Gastrocnemius medialis (tissue), 4 donors: Measurements from ENCODE around the gene PTP4A1. TPM values are rescaled to one million over a fixed set of nuclear protein-coding genes. Genes with fewer than 3 reads are reported as not detected.
A peak's percentile ranks its signal among the peaks of the same experiment; 100 is the strongest.

Experiments used
- ATAC-seq, 2 donors: fragments of 150-250 bp; one replicate each; pipeline ENCODE4 v1.9.1; 2016
- DNase-seq, 2 donors: peaks; one replicate each; pipeline ENCODE4 v3.0.0-alpha.2; 2019
- H3K27ac ChIP-seq, 4 donors: fragments of 200-600 bp; sonication (generic); 1 replicate in 1 of 4; 2 replicates in 3 of 4; pipeline ENCODE4 v1.5.1; 2016 to 2018; ENCODE audit warnings: mild to moderate bottlenecking in 2 of 4, moderate library complexity in 1 of 4
- H3K27me3 ChIP-seq, 3 donors: fragments of 200-600 bp; sonication (generic) in 2 of 3; 1 replicate in 1 of 3; 2 replicates in 2 of 3; pipeline versions ENCODE4 v1.5.1 to v1.6.0; 2016 to 2019; ENCODE audit warnings: mild to moderate bottlenecking in 1 of 3, moderate library complexity in 1 of 3
- H3K36me3 ChIP-seq, 2 donors: fragments of 200-600 bp; sonication (generic) in 1 of 2; one replicate each; pipeline ENCODE4 v1.5.1; 2017 to 2018
- H3K4me1 ChIP-seq, 2 donors: fragments of 200-600 bp; sonication (generic) in 1 of 2; one replicate each; pipeline ENCODE4 v1.5.1; 2016 to 2017; ENCODE audit warnings: mild to moderate bottlenecking in 2 of 2
- H3K4me3 ChIP-seq, 4 donors: fragments of 200-600 bp; sonication (generic) in 3 of 4; 1 replicate in 1 of 4; 2 replicates in 3 of 4; pipeline ENCODE4 v1.5.1; 2016 to 2019; ENCODE audit warnings: mild to moderate bottlenecking in 2 of 4
- H3K9me3 ChIP-seq, 3 donors: fragments of 200-600 bp; sonication (generic) in 2 of 3; 1 replicate in 1 of 3; 2 replicates in 2 of 3; pipeline ENCODE4 v1.5.1; 2016 to 2019
- CTCF ChIP-seq, 5 experiments: fragments of 450-650 bp in 3 of 5; fragments of 200-600 bp in 2 of 5; sonication (generic) in 2 of 5; IDR thresholded peaks in 4 of 5; conservative IDR thresholded peaks in 1 of 5; 1 replicate in 4 of 5; 2 replicates in 1 of 5; pipeline ENCODE4 v1.5.1; 2016 to 2019; ENCODE audit warnings: antibody characterized with exemption in 5 of 5, mild to moderate bottlenecking in 3 of 5, moderate library complexity in 3 of 5
- POLR2A ChIP-seq, 2 donors: fragments of 450-650 bp; IDR thresholded peaks; one replicate each; pipeline ENCODE4 v1.6.1; 2017; ENCODE audit warnings: antibody characterized with exemption in 2 of 2, mild to moderate bottlenecking in 2 of 2, moderate library complexity in 2 of 2
- in situ Hi-C, 4 donors: fragments of 200-750 bp; cut with MboI; loops; one replicate each; pipeline versions ENCODE4 v1.15.0 to v1.8.0; 2017; ENCODE audit warnings: low sequenced_read_pairs in 4 of 4
- intact Hi-C: fragments of 100-400 bp; cut with DNase I; formaldehyde crosslinking; loops from one replicate; pipeline ENCODE4 v1.15.1; 2023; ENCODE audit warnings: low total_unique reads
- total RNA-seq, 4 donors: library from RNA; depleted of rRNA; stranded (reverse); fragments of >200 nt; gene quantifications; one replicate each; pipeline versions ENCODE4 v1.1.0 to v1.2.3, GENCODE V29; 2016

PTP4A1 gene
- total RNA-seq, 4 donors from 2014 or later: 30.6 to 256 (median 90.8) TPM

- DNase-seq (no peak), ATAC-seq (no peak)
- Histone ChIP-seq H3K27ac (no peak overlapping the region), H3K9me3 (no peaks in the 10 kb centered on the region), H3K27me3 (no peaks in the 10 kb centered on the region), H3K4me1 (no peaks in the 10 kb centered on the region), H3K36me3 (no peaks in the 10 kb centered on the region), H3K4me3 (no peak overlapping the region)
- in situ Hi-C loops: no loop called here
- TF ChIP-seq CTCF (IDR thresholded peaks at IDR 0.05 in 4 of 5, conservative IDR thresholded peaks at IDR 0.05 in 1 of 5) (no peak), POLR2A (IDR thresholded peaks at IDR 0.05) (no peak)
- intact Hi-C loops: no loop called here
These were observed 25.6 kb upstream of the PTP4A1 start for GRCh38 chr6:63546697-63547096.

GRCh38 chr6:63549076-63549475 lies 23.2 kb upstream of the PTP4A1 start:
- Histone ChIP-seq H3K36me3 (no peaks in the 10 kb centered on the region), H3K4me3 (no peak overlapping the region), H3K4me1 (peaks cover 2 to 14% of the 10 kb centered on the region in 2 donors), H3K27ac (no peak overlapping the region), H3K27me3 (no peaks in the 10 kb centered on the region), H3K9me3 (no peaks in the 10 kb centered on the region)
- DNase-seq: no peak
- intact Hi-C loops: no loop called here
- in situ Hi-C loops: no loop called here
- no peak for ATAC-seq
- TF ChIP-seq POLR2A (IDR thresholded peaks at IDR 0.05): no peak
- no peak for TF ChIP-seq CTCF (IDR thresholded peaks at IDR 0.05 in 4 of 5, conservative IDR thresholded peaks at IDR 0.05 in 1 of 5)

GRCh38 chr6:63553208-63553607 lies 19.1 kb upstream of the PTP4A1 start:
- ATAC-seq: peak; percentile 99

GRCh38 chr6:63553900-63554299 lies 18.4 kb upstream of the PTP4A1 start:
- Histone ChIP-seq H3K4me1 (peaks cover 15 to 29% of the 10 kb centered on the region in 2 donors), H3K4me3 (no peak overlapping the region), H3K27ac (peak overlapping the region; percentile 80 to 90 (median 82)), H3K9me3 (no peaks in the 10 kb centered on the region), H3K27me3 (no peaks in the 10 kb centered on the region), H3K36me3 (no peaks in the 10 kb centered on the region)
- ATAC-seq (no peak), DNase-seq (no peak)
- TF ChIP-seq CTCF (IDR thresholded peaks at IDR 0.05 in 4 of 5, conservative IDR thresholded peaks at IDR 0.05 in 1 of 5) (no peak), POLR2A (IDR thresholded peaks at IDR 0.05) (no peak)
- intact Hi-C loops: no loop called here
- in situ Hi-C loops: no loop called here

More at GRCh38 chr6:63553208-63553607, 19.1 kb upstream of the PTP4A1 start:
- Histone ChIP-seq H3K9me3 (no peaks in the 10 kb centered on the region), H3K27me3 (no peaks in the 10 kb centered on the region), H3K27ac (peak overlapping the region; percentile 80 to 90 (median 82)), H3K4me3 (no peak overlapping the region), H3K36me3 (no peaks in the 10 kb centered on the region), H3K4me1 (peaks cover 15 to 29% of the 10 kb centered on the region in 2 donors)
- in situ Hi-C loops: no loop called here
- DNase-seq: no peak
- intact Hi-C loops: no loop called here
- TF ChIP-seq POLR2A (IDR thresholded peaks at IDR 0.05) (no peak), CTCF (IDR thresholded peaks at IDR 0.05 in 4 of 5, conservative IDR thresholded peaks at IDR 0.05 in 1 of 5) (no peak)

GRCh38 chr6:63554782-63555181 lies 17.5 kb upstream of the PTP4A1 start:
- in situ Hi-C loops (no loop called here), intact Hi-C loops (no loop called here)
- Histone ChIP-seq H3K36me3 (no peaks in the 10 kb centered on the region), H3K27me3 (no peaks in the 10 kb centered on the region), H3K9me3 (no peaks in the 10 kb centered on the region), H3K4me3 (no peak overlapping the region), H3K4me1 (peaks cover 15 to 29% of the 10 kb centered on the region in 2 donors), H3K27ac (peak overlapping the region; percentile 80 to 90 (median 82))
- DNase-seq: no peak
- no peak for TF ChIP-seq CTCF (IDR thresholded peaks at IDR 0.05 in 4 of 5, conservative IDR thresholded peaks at IDR 0.05 in 1 of 5)
- TF ChIP-seq POLR2A (IDR thresholded peaks at IDR 0.05): no peak
- ATAC-seq: no peak
